KBM-7 (cell line): ENCODE measurements around the gene FDXR.
"Not testable (repeated sequence)": the region's sequence is repeated elsewhere in the genome, so short reads cannot be mapped to it uniquely, and the experiment has no call there.

Experiments
- DNase-seq: peaks from one replicate; pipeline ENCODE4 v3.0.0-alpha.2; 2015
- in situ Hi-C: fragments of 300-500 bp; cut with MboI; formaldehyde crosslinking; loops from 2 replicates; pipeline ENCODE4 v1.14.3; 2020; ENCODE audit warnings: low sequenced_read_pairs, low pct_unique_long_range_greater_than_20kb, mixed read lengths

Gene FDXR, protein sequence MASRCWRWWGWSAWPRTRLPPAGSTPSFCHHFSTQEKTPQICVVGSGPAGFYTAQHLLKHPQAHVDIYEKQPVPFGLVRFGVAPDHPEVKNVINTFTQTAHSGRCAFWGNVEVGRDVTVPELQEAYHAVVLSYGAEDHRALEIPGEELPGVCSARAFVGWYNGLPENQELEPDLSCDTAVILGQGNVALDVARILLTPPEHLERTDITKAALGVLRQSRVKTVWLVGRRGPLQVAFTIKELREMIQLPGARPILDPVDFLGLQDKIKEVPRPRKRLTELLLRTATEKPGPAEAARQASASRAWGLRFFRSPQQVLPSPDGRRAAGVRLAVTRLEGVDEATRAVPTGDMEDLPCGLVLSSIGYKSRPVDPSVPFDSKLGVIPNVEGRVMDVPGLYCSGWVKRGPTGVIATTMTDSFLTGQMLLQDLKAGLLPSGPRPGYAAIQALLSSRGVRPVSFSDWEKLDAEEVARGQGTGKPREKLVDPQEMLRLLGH

DNA sequence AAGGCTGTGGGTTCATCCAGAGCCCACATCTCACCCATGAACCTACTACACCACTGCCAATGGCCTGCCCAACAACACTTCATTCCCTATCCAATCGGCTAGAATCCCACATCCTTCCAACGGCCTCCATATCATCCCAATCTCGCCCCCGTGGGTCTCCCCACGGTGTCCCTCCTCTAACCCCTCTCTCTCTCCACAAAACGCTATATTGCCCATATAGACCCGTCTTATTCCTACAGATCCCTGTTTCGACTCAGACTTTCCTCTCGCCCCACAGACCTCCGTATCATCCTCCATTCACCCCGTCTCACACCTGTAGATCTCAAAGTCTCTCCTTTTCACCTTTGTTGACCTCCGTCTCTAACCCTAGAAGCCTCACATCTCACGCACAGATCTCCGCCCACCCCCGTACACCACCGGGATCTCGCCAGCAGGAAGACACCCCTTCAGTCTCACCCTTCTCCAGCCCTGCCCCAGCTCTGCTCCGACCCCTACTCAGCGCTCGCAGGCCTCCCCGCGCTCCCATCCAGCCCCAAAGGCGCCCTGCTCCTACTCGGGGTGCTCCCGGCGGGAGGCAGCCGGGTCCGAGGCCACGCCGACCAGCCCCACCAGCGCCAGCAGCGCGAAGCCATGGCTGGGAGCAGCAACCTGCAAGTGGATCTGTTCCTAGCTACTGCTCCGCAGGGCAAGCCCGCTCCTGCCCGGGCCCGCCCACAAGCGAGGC lies at the start of gene FDXR:
TSS of gene FDXR (minus strand) at position 682 of the 724 bp plus-strand sequence. CDS start at position 632, 50 bp downstream.
- in situ Hi-C loops: no loop called here
- DNase-seq: no peak

DNA sequence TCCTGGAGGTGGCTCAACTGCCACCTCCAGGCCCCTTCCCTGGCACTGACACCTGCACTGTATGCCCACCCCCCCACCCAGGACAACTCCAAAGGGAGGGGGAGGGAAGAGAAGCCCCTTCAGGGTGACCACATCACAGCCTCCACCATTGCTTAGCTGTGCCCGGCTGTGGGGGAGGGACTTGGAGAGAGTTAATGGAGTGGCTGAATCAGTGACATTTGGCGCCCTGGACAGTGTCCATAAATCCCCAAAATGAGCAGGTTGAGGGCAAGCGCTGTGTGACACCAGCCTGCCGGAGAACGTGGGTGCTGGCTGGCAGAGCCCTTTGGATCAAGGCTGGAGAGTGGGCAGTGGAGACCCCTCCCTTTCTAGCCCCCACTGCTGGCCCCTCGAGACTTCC lies 49.4 kb upstream of the FDXR start:
- DNase-seq: no peak
- in situ Hi-C loops: no loop called here

DNA sequence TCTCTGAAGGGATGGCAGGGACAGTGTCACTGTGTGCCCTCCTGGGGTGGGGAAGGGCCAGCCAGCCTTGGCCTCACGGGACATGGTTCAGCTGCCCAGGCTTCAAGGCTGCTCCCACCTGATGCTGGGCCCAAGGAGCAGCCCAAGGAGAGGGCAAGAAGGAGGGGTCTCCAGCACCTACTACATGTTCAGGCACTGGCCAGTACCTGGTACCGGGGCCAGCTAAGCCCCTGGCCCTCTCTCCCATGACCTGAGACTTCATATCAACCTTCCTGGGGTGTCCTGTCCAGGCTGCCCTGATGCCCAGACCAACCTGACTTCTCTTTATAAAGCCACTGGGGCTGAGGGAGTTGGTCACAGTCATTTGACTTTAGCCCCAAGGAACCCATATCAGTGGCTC lies 49.0 kb upstream of the FDXR start:
- no peak for DNase-seq
- in situ Hi-C loops: no loop called here

DNA sequence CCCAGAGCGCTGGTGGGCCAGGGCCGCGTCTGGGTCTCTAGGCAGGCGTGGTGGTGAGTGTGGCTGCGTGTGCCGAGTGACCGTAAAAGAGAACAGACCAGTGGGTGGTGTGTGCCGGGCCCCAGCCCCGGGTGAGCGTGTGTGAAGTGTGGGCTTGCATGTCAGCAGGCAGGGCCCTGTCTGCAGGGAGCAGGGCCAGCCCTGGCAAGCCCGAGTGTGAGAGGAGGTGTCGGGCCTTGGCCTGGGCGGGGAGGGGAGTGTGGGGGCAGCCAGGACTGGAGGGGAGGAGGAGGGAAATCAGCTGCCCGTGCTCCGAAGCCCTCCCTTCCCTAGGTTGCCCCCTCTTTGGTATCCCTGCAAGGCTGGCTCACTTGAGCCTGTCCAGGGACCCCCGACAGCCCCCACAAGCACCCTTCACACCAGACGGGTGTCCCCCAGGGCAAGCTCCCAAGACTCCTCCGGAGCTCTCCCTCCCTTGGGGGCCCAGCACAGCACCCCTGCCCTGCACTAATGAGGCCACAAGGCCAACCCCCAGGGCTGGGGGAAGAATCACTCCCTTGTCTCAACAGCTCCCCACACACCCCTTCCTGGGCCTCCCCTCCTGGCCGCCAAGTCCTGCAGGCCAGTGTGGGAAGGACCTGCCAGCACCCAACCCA lies 48.4 kb upstream of the FDXR start:
- DNase-seq: no peak
- in situ Hi-C loops: no loop called here

DNA sequence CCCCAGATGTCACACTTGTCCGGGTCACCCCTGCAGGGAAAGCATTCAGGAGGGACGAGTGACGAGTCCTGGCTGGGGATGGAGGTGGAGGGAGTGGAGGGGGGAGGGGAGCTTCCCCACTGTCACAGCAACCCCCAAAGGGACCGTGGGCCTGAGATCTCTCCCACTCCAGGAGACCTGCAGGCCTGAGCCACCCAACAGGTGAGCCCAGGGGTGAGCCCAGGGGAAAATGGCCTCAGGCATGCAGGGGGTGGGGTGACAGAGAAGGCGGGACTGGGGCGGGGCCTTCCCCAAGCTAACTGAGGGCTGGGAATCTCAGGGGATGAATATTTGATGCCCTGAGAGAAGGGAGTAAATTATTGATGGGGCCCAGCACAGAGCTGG lies 47.8 kb upstream of the FDXR start:
- in situ Hi-C loops: no loop called here
- DNase-seq: no peak

DNA sequence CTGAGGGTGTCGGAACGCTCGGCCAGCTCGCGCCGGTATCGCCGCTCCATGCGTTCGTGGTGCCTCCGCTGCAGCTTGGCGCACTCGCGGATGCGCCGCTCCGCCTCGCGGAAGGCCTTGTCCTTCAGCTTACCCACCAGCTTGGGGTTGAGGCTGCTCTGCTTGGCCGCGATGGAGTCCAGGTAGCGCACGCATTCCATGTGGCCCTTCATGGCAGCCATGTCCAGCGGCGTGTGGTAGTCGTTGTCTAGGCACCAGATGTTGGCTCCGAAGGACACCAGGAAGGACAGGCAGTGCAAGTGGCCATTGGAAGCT lies 47.5 kb upstream of the FDXR start:
- in situ Hi-C loops: no loop called here
- DNase-seq: no peak

DNA sequence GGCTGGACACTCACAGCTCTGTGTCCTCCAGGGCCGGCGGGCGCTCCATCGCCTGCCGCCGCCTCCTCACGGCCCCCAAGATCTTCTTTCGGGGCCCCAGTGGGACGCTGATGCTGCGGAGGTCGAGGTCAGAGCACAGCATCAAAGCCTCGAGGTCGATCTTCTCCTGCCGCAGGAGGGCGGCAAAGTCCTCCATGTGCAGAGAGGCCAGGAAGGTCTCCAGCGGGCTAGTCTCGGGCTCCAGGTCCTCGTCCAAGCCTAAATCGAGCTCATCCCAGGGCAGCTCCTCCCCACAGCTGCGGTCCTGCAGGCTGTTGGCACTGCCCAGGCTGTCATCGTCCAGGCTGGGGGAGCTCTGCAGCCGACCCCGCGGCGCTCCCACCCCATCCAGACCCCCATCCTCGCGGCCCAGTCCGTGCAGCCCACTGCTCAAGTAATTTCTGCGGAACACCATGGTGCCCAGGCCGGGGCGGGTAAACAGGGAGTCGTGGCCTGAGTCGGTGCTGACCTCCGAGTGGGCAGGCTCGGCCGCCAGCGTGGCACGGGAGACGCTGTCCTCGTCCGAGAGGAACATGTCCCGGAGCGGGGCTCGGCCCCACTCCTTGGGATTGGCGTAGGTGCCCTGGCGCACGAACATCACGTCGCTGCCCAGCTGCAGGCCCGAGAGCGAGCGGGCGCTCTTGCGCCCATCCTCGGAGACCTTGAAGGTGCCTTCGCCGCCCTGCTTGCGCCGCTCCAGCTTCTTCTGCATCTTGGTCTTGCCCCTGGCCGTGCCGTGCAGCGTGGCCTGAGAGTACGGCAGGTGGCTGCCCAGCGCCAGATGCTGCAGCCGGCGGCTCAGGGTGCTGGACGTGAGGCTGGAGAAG lies 46.9 kb upstream of the FDXR start:
- DNase-seq: no peak
- in situ Hi-C loops: no loop called here

DNA sequence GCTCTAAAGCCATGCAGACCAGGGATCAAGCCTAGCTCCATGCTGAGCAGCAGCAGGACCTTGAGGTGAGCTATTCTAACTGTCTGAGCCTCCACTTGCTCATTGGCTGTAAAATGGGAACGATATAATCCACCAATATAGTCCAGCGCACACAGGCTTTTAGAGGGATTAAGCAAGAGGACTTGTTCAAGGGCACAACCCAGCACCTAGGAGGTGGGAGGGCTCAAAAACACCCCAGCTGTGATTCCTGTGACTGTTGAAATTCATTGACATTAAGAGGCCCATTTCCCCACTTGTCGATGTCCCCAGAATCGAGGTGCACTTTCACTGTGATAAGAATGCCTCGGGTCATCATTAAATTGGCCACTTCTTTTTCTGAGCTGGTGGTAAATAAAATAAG lies 46.1 kb upstream of the FDXR start:
- in situ Hi-C loops: no loop called here
- DNase-seq: no peak

DNA sequence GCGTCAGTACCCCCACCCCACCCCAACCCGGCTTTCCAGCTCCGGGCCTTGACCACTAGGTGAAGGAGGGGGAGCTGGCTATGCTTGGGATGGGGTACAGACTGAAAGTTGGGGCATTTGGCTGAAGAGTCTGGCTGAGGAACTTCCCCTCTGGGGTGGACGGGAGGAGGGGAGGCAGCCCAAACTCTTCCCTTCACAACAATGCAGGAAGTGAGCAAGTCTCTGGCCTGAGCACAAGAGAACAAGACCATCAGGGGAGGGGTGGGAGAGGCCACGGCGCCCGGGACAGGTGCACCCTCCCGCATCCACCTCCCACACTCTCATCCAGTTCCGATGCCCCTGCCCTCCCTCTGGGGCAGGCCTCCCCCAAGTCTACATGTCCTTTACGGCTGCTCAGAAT lies 44.6 kb upstream of the FDXR start:
- peak; percentile 39 for DNase-seq
- in situ Hi-C loops: no loop called here

DNA sequence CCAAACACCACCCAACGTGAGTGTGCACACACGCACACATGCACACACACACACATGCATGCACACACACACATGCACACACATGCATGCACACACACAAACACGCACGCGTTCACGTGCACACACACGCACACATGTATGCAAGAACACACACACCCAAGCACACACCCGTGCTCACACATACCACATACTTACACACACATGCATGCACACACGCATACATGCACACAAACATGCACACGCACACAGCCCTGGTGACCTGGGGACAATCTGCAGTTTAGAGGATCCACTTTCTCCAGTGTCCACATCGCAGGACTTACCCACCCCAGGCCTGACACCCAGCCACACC lies 44.0 kb upstream of the FDXR start:
- DNase-seq: no peak
- in situ Hi-C loops: no loop called here

DNA sequence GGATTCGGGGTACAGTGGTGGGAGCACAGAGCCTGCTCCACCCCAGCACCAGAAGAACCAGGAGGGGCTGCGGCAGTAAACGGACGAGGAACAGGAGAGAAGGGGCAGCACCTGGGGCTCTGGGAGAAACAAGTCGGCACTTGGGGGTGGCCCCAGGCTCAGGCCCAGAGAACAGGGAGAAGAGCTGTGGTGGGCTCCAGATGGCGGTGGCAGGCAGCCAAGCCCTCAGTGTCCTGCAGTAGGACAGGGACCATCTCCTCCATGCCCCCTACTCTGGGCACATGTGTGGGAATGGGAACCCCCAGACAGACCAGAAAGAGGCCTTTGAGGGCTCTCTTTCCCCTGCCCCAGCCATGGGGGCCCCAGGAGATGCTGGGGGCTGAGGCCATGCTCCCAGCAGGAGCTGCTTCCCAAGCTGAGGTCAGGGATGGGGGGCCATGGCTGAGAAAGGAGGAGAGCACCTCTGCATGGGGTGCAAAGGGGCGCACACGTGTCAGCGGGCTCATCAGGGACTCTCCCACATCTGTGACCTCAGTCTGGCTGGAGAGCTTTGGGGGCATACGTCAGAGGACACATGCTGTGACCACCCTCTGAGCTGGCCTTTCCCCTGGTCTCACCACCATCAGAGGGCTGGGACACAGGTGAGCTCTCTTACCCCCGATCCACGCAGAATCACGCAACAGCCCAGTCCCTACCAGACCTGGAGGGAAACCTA lies 43.5 kb upstream of the FDXR start:
- no peak for DNase-seq
- in situ Hi-C loops: no loop called here

DNA sequence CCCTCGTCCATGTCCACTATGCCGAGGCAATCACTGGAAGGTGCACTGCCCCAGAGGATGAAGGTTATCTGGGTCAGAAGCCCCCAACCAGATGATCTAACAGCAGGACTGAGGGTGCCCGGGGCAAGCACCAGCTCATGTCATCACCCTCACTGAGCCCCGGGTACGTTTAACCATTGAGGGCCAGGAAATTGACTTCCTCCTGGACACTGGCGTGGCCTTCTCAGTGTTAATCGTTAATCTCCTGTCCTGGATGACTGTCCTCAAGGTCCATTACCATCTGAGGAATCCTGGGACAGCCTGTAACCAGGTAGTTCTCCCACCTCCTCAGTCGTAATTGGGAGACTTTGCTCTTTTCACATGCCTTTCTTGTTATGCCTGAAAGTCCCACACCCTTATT lies 38.6 kb upstream of the FDXR start:
- DNase-seq, in situ Hi-C loops: not testable (repeated sequence)

DNA sequence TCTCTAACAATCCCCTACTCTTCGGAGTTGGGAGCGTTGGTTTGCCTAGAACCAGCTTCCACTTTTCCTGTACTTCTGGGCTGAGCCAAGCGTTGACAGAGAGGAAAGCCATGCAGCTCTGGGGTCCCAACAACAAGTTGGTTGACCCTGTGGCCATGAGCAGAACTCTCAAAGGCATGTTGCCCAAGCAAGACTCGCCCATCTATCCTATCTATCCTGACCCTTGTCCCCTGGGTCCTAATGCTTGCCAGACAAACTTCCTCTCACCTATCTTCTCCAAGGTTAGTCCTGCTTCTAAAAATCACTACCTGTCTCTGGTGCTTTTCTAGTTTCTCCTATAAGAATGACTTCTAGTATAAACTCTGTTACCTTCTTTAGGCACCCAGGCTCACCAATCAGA lies 36.3 kb upstream of the FDXR start:
- in situ Hi-C loops, DNase-seq: not testable (repeated sequence)

DNA sequence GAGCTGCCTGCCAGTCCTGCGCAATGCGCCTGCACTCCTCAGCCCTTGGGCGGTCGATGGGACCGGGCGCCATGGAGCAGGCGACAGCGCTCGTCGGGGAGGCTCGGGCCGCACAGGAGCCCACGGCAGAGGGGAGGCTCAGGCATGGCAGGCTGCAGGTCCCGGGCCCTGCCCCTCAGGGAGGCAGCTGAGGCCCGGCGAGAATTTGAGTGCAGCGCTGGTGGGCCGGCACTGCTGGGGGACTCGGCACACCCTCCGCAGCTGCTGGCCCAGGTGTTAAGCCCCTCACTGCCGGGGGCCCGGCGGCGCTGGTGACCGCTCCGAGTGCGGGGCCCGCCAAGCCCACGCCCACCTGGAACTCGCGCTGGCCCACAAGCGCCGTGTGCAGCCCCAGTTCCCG lies 34.2 kb upstream of the FDXR start:
- in situ Hi-C loops: no loop called here
- no peak for DNase-seq

DNA sequence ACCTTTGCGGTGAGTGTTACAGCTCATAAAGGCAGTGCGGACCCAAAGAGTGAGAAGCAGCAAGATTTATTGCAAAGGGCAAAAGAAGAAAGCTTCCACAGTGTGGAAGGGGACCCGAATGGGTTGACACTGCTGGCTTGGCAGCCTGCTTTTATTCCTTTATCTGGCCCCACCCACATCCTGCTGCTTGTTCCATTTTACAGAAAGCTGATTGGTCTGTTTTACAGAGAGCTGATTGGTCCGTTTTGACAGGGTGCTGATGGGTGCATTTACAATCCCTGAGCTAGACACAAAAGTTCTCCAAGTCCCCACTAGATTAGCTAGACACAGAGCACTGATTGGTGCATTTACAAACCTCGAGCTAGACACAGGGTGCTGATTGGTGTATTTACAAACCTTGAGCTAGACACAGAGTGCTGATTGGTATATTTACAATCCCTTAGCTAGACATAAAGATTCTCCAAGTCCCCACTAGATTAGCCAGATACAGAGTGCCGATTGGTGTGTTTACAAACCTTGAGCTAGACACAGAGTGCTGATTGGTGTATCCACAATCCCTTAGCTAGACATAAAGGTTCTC lies 33.5 kb upstream of the FDXR start:
- DNase-seq, in situ Hi-C loops: not testable (repeated sequence)

DNA sequence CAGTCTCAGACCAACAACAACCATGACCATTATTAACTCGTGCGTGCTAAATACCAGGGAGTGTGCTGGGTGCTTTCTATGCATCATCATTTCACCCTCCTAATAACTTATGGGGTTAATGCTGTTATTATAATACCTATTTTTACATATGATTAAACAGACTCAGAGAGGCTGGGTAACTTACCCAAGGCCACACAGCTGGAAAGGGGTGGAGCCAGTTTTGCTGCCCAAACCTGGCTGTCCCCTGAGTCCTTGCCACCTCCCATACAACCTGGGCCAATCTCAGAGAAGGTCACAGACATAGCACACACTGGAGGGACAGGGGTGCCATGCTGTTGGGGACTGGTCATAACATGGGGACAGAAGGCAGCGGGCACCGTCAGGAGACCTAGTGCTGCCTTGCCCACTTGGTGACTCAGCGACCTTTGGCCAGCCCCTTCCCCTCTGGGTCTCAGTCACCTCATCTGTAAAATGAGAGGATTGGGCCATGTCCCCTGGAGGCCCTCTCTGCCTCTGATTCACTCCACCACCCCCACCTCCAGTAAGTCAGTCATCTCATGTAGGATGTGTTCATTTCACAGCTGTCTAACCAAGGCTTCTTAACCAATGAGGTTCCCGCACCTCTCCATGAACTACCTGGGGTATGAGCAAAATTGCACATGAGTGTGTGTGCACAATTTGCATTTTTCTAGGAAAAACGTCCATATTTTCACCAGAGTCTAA lies 32.1 kb upstream of the FDXR start:
- DNase-seq: no peak
- in situ Hi-C loops: no loop called here

DNA sequence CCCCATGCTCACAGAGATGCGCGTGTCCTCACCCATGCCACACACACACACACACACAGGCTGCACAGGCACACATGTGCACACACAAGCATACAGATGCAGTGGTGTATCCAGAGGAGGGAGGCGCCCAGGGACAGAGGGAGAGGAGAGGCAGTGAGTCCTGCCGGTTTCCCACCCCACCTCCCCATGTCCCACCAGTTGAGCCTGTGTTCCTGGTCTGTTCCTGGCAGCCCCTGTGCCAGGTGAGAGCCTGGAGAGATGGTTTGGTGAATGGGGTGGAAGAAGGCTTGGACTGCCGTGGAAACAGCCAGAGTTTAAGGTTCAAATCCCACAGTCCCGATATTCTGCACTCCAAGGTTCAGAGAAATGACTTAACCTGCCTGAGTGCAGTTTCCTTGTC lies 30.9 kb upstream of the FDXR start:
- in situ Hi-C loops: no loop called here

DNA sequence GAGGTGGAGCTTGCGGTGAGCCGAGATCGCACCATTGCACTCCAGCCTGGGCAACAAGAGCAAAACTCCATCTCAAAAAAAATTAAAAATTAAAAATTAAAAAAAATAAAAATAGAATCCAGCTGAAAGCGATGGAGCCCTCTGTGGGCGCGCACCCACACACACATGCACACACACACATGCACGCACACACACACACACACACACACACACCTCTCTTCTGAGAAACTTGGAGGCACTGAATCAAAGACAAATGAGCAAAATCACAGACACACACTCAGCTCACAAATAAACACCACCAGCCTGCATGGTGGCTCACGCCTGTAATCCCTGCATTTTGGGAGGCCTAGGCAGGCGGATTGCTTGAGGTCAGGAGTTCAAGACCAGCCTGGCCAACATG lies 30.2 kb upstream of the FDXR start:
- in situ Hi-C loops: no loop called here
- DNase-seq: no peak

More for the DNA sequence above, 30.9 kb upstream of the FDXR start:
- no peak for DNase-seq
